HG03521 (cell line): ENCODE results near the gene LAMA5.
A peak's percentile ranks its signal among the peaks of the same experiment; 100 is the strongest.

Experiments
- ATAC-seq: cut with Tn5 transposase; IDR thresholded peaks from one replicate; pipeline ENCODE4 v1.9.1; 2021; ENCODE audit warnings: mild to moderate bottlenecking, moderate library complexity; ENCODE audit not compliant: unreplicated experiment

LAMA5 gene

GRCh38 chr20:62306414-62307187 is 60.5 kb downstream of the LAMA5 start:
- ATAC-seq = no peak

- ATAC-seq = no peak
These were observed 61.2 kb downstream of the LAMA5 start for GRCh38 chr20:62305765-62306413.

- ATAC-seq = no peak
These were observed 61.9 kb downstream of the LAMA5 start for GRCh38 chr20:62305149-62305764.

- no peak for ATAC-seq
These were observed 62.6 kb downstream of the LAMA5 start for GRCh38 chr20:62304331-62305148.

- peak; percentile 14 for ATAC-seq
These were observed 63.5 kb downstream of the LAMA5 start for GRCh38 chr20:62303340-62304226.

GRCh38 chr20:62303062-62303339 is 64.1 kb downstream of the LAMA5 start:
- ATAC-seq = no peak

GRCh38 chr20:62302341-62303061 is 64.6 kb downstream of the LAMA5 start, which contains the start of gene ADRM1:
TSS of gene ADRM1 (plus strand) at chr20:62302997. CDS start at chr20:62303569, 572 bp downstream.
- peak; percentile 82 for ATAC-seq

- ATAC-seq = peak; percentile 27
These were observed 65.3 kb downstream of the LAMA5 start for GRCh38 chr20:62301773-62302340.

- no peak for ATAC-seq
These were observed 65.9 kb downstream of the LAMA5 start for GRCh38 chr20:62301111-62301668.

- ATAC-seq = no peak
These were observed 66.8 kb downstream of the LAMA5 start for GRCh38 chr20:62300319-62300718.

GRCh38 chr20:62299666-62300236 is 67.4 kb downstream of the LAMA5 start:
- no peak for ATAC-seq

- no peak for ATAC-seq
These were observed 68.4 kb downstream of the LAMA5 start for GRCh38 chr20:62298577-62299249.

GRCh38 chr20:62297449-62298227 is 69.5 kb downstream of the LAMA5 start:
- no peak for ATAC-seq

GRCh38 chr20:62296724-62297448 is 70.2 kb downstream of the LAMA5 start:
- no peak for ATAC-seq

GRCh38 chr20:62294516-62294915 is 72.6 kb downstream of the LAMA5 start:
- ATAC-seq = no peak

GRCh38 chr20:62293946-62294345 is 73.2 kb downstream of the LAMA5 start:
- no peak for ATAC-seq
